GM23338 (cell line): ENCODE measurements around the gene RBBP8. TPM values are rescaled to one million over a fixed set of nuclear protein-coding genes. Genes with fewer than 3 reads are reported as not detected.

Source experiments
- ATAC-seq: fragments of 200-7000 bp; cut with Tn5 transposase; 3 replicates; pipeline ENCODE4 v1.9.1; 2020
- DNase-seq: peaks from one replicate; pipeline ENCODE4 v3.0.0-alpha.2; 2015; ENCODE audit warnings: low spot score
- H2AFZ ChIP-seq: fragments of 200-600 bp; sonication (generic); 2 replicates; pipeline ENCODE4 v1.8.0; 2016; ENCODE audit warnings: antibody characterized with exemption, mild to moderate bottlenecking, moderate library complexity
- H3F3A ChIP-seq: fragments of 200-600 bp; sonication (generic); replicated peaks from 2 replicates; pipeline ENCODE4 v1.8.0; 2017; ENCODE audit warnings: antibody characterized with exemption, mixed run types, low read depth
- H3K27ac ChIP-seq: fragments of 200-600 bp; sonication (generic); 2 replicates; pipeline ENCODE4 v1.6.1; 2016; ENCODE audit warnings: low read depth
- H3K27me3 ChIP-seq: fragments of 200-600 bp; sonication (generic); 2 replicates; pipeline ENCODE4 v1.8.0; 2016; ENCODE audit warnings: mild to moderate bottlenecking, mixed run types, moderate library complexity; ENCODE audit not compliant: insufficient read depth
- H3K36me3 ChIP-seq: fragments of 200-600 bp; sonication (generic); 2 replicates; pipeline ENCODE4 v1.8.0; 2016; ENCODE audit warnings: mild to moderate bottlenecking; ENCODE audit not compliant: insufficient read depth
- H3K4me1 ChIP-seq: fragments of 200-600 bp; sonication (generic); 2 replicates; pipeline ENCODE4 v1.8.0; 2016; ENCODE audit warnings: mild to moderate bottlenecking, moderate library complexity; ENCODE audit not compliant: insufficient read depth
- H3K4me2 ChIP-seq: fragments of 200-600 bp; sonication (generic); 2 replicates; pipeline ENCODE4 v1.7.1; 2017; ENCODE audit warnings: mixed run types
- H3K4me3 ChIP-seq: fragments of 200-600 bp; sonication (generic); 2 replicates; pipeline ENCODE4 v1.6.1; 2016; ENCODE audit warnings: mixed run types
- H3K79me2 ChIP-seq: fragments of 200-600 bp; sonication (generic); replicated peaks from 2 replicates; pipeline ENCODE4 v1.8.0; 2017; ENCODE audit warnings: mild to moderate bottlenecking; ENCODE audit not compliant: insufficient read depth
- H3K9me2 ChIP-seq: fragments of 200-600 bp; sonication (generic); 2 replicates; pipeline ENCODE4 v1.8.0; 2017; ENCODE audit not compliant: insufficient read depth
- H4K20me1 ChIP-seq: fragments of 200-600 bp; sonication (generic); replicated peaks from 2 replicates; pipeline ENCODE4 v1.8.0; 2017; ENCODE audit warnings: mild to moderate bottlenecking; ENCODE audit not compliant: insufficient read depth
- H3K27ac Mint-ChIP-seq: 2 replicates; pipeline ENCODE4 v1.8.0; 2020; ENCODE audit warnings: inconsistent platforms, mild to moderate bottlenecking, moderate library complexity, mixed read lengths
- H3K27me3 Mint-ChIP-seq: 3 replicates; pipeline ENCODE4 v1.8.0; 2022; ENCODE audit warnings: low read depth, mild to moderate bottlenecking, moderate library complexity, mixed read lengths, inconsistent platforms; ENCODE audit not compliant: insufficient read depth, poor library complexity
- H3K36me3 Mint-ChIP-seq: 3 replicates; pipeline ENCODE4 v1.8.0; 2021; ENCODE audit warnings: low read depth, mild to moderate bottlenecking, inconsistent platforms, moderate library complexity, mixed read lengths
- H3K4me1 Mint-ChIP-seq: 3 replicates; pipeline ENCODE4 v1.8.0; 2020; ENCODE audit warnings: mild to moderate bottlenecking, inconsistent platforms, mixed read lengths
- H3K4me3 Mint-ChIP-seq: 3 replicates; pipeline ENCODE4 v1.8.0; 2021; ENCODE audit warnings: moderate library complexity, mild to moderate bottlenecking, inconsistent platforms, mixed read lengths
- H3K9me3 Mint-ChIP-seq: 3 replicates; pipeline ENCODE4 v1.8.0; 2020; ENCODE audit warnings: moderate library complexity, mild to moderate bottlenecking, inconsistent platforms, mixed read lengths
- CREB1 ChIP-seq: fragments of 250-450 bp; sonication (Bioruptor Pico); IDR thresholded peaks from 2 replicates; pipeline ENCODE4 v1.5.0; 2020; ENCODE audit warnings: low read depth, mild to moderate bottlenecking, moderate library complexity
- EZH2phosphoT487 ChIP-seq: fragments of 200-600 bp; sonication (generic); IDR thresholded peaks from one replicate; pipeline ENCODE4 v1.8.1; 2018; ENCODE audit warnings: antibody characterized with exemption; ENCODE audit not compliant: unreplicated experiment
- JUNB ChIP-seq: IDR thresholded peaks from one replicate; pipeline ENCODE4 v1.6.1; 2016; ENCODE audit warnings: antibody characterized with exemption; ENCODE audit not compliant: unreplicated experiment
- NANOG ChIP-seq: IDR thresholded peaks from 2 replicates; pipeline ENCODE4 v1.6.1; 2016; ENCODE audit warnings: antibody characterized with exemption, borderline replicate concordance
- REST ChIP-seq: IDR thresholded peaks from one replicate; pipeline ENCODE4 v1.6.1; 2018; ENCODE audit warnings: antibody characterized with exemption; ENCODE audit not compliant: unreplicated experiment
- STAT1 ChIP-seq: IDR thresholded peaks from one replicate; pipeline ENCODE4 v1.6.1; 2016; ENCODE audit warnings: antibody characterized with exemption; ENCODE audit not compliant: unreplicated experiment
- ZNF331 ChIP-seq: fragments of 250-450 bp; sonication (Bioruptor Pico); IDR thresholded peaks from 2 replicates; pipeline ENCODE4 v1.5.0; 2020; ENCODE audit warnings: low read depth, mild to moderate bottlenecking, moderate library complexity
- ZNF462 ChIP-seq: fragments of 250-450 bp; sonication (Bioruptor Pico); IDR thresholded peaks from 2 replicates; pipeline ENCODE4 v1.5.0; 2020; ENCODE audit warnings: mild to moderate bottlenecking, moderate library complexity
- polyA plus RNA-seq: library from polyadenylated mRNA; unstranded; fragments of >200 nt; fragmentation: Nextera tagmentation; extraction: Ambion mirVana; gene quantifications from 2 replicates; pipeline ENCODE4 v1.2.1, GENCODE V29; 2016
- total RNA-seq: library from RNA; depleted of rRNA; stranded (reverse); fragments of >200 nt; shearing (Covaris generic); gene quantifications from 2 replicates; pipeline ENCODE4 v1.2.3, GENCODE V29; 2014

The RBBP8 gene
- total and polyA plus RNA-seq, 2 experiments from 2014 or later = 53.3 to 55.6 TPM

GRCh38 chr18:22924589-22924988 lies 8.5 kb upstream of the RBBP8 start:
- H3K4me1 ChIP-seq = no peaks in the 10 kb centered on the region; the same call in 1 of the 2 replicates
- Mint-ChIP-seq H3K4me1 (peaks cover 21% of the 10 kb centered on the region), H3K36me3 (no peaks in the 10 kb centered on the region), H3K27me3 (peaks cover 4% of the 10 kb centered on the region), H3K27ac (0 out of 2 replicates have a peak overlapping the region, but pooled peaks have one; percentile 28), H3K9me3 (no peaks in the 10 kb centered on the region), H3K4me3 (no peak overlapping the region)
- no peak for TF ChIP-seq REST
- no peak for TF ChIP-seq ZNF331
- no peak for TF ChIP-seq CREB1 (CRISPR knock-in tag)
- H3K27ac ChIP-seq = no peak overlapping the region
- H3K4me2 ChIP-seq = no peak overlapping the region
- no peaks in the 10 kb centered on the region for H4K20me1 ChIP-seq
- no peaks in the 10 kb centered on the region for H3K27me3 ChIP-seq
- H3F3A ChIP-seq = no peaks in the 10 kb centered on the region
- no peaks in the 10 kb centered on the region for H3K79me2 ChIP-seq
- H2AFZ ChIP-seq = no peak overlapping the region
- no peaks in the 10 kb centered on the region for H3K9me2 ChIP-seq
- ATAC-seq (no peak), DNase-seq (no peak)
- no peaks in the 10 kb centered on the region for H3K36me3 ChIP-seq
- no peak overlapping the region for H3K4me3 ChIP-seq

GRCh38 chr18:22926454-22926853 lies 6.7 kb upstream of the RBBP8 start:
- Histone ChIP-seq H3K4me2 (no peak overlapping the region), H3K79me2 (no peaks in the 10 kb centered on the region), H2AFZ (no peak overlapping the region), H3K27me3 (no peaks in the 10 kb centered on the region; the same call in 1 of the 2 replicates), H3K36me3 (no peaks in the 10 kb centered on the region), H3F3A (no peaks in the 10 kb centered on the region), H3K4me1 (no peaks in the 10 kb centered on the region; the same call in 1 of the 2 replicates), H3K27ac (no peak overlapping the region), H3K4me3 (no peak overlapping the region), H3K9me2 (no peaks in the 10 kb centered on the region), H4K20me1 (no peaks in the 10 kb centered on the region)
- Mint-ChIP-seq H3K4me1 (peaks cover 19% of the 10 kb centered on the region), H3K9me3 (no peaks in the 10 kb centered on the region), H3K4me3 (no peak overlapping the region), H3K27me3 (peaks cover 4% of the 10 kb centered on the region), H3K36me3 (no peaks in the 10 kb centered on the region), H3K27ac (no peak overlapping the region)
- DNase-seq (no peak), ATAC-seq (no peak)
- TF ChIP-seq JUNB = no peak
- no peak for TF ChIP-seq ZNF331
- no peak for TF ChIP-seq CREB1 (CRISPR knock-in tag)
- TF ChIP-seq NANOG = no peak
- no peak for TF ChIP-seq ZNF462 (CRISPR knock-in tag)
- TF ChIP-seq EZH2phosphoT487 = no peak
- TF ChIP-seq STAT1 = no peak
